PC-9 (cell line): ENCODE data around the gene CCL7. TPM values are rescaled to one million over a fixed set of nuclear protein-coding genes. Genes with fewer than 3 reads are reported as not detected.

Experiments
- BruUV-seq: library from RNA; stranded (reverse); fragments of 400-500 nt; replicated peaks from 2 replicates; lab custom pipeline; 2021; lab: Mats Ljungman, UMichigan
- CTCF ChIA-PET: fragments of 300-600 bp; sonication (Branson Sonifier 250); formaldehyde crosslinking; loops from one replicate; lab custom pipeline; 2022; ENCODE audit warnings: antibody characterized with exemption; lab: Charles Lee
- POLR2A ChIA-PET: fragments of 300-600 bp; sonication (Branson Sonifier 250); formaldehyde crosslinking; loops from one replicate; lab custom pipeline; 2022; ENCODE audit warnings: antibody characterized with exemption; ENCODE audit not compliant: unreplicated experiment; lab: Charles Lee
- DNase-seq, 2 experiments: peaks; one replicate each; pipeline versions ENCODE4 v3.0.0 to v3.0.0-alpha.2; 2015 to 2022; ENCODE audit warnings: mixed read lengths in 1 of 2
- H2AFZ ChIP-seq: fragments of 200-600 bp; sonication (generic); 2 replicates; pipeline ENCODE4 v1.8.1; 2017; ENCODE audit warnings: antibody characterized with exemption
- H3F3A ChIP-seq: fragments of 200-600 bp; sonication (generic); 2 replicates; pipeline ENCODE4 v1.8.1; 2017; ENCODE audit warnings: antibody characterized with exemption, mild to moderate bottlenecking, low read depth; ENCODE audit not compliant: insufficient read depth
- H3K27ac ChIP-seq: fragments of 200-600 bp; sonication (generic); 2 replicates; pipeline ENCODE4 v1.6.1; 2016; ENCODE audit warnings: mixed run types
- H3K27me3 ChIP-seq: fragments of 200-600 bp; sonication (generic); 2 replicates; pipeline ENCODE4 v1.6.1; 2016; ENCODE audit warnings: low read depth, mixed run types; ENCODE audit not compliant: insufficient read depth
- H3K36me3 ChIP-seq: fragments of 200-600 bp; sonication (generic); 2 replicates; pipeline ENCODE4 v1.6.1; 2016; ENCODE audit warnings: low read depth, mixed run types
- H3K4me1 ChIP-seq: fragments of 200-600 bp; sonication (generic); replicated peaks from 2 replicates; pipeline ENCODE4 v1.6.1; 2016; ENCODE audit warnings: mixed run types; ENCODE audit not compliant: insufficient read depth
- H3K4me2 ChIP-seq: fragments of 200-600 bp; sonication (generic); 2 replicates; pipeline ENCODE4 v1.6.1; 2017; ENCODE audit warnings: mixed run types
- H3K4me3 ChIP-seq: fragments of 200-600 bp; sonication (generic); 2 replicates; pipeline ENCODE4 v1.6.1; 2016; ENCODE audit warnings: mixed run types
- H3K79me2 ChIP-seq: fragments of 200-600 bp; sonication (generic); 2 replicates; pipeline ENCODE4 v1.6.1; 2017; ENCODE audit warnings: low read depth, mixed run types
- H3K9me2 ChIP-seq: fragments of 200-600 bp; sonication (generic); 2 replicates; pipeline ENCODE4 v1.8.1; 2017; ENCODE audit warnings: mild to moderate bottlenecking; ENCODE audit not compliant: insufficient read depth
- H3K9me3 ChIP-seq: fragments of 200-600 bp; sonication (generic); 2 replicates; pipeline ENCODE4 v1.8.1; 2016; ENCODE audit warnings: low read depth; ENCODE audit not compliant: insufficient read depth
- H4K20me1 ChIP-seq: fragments of 200-600 bp; sonication (generic); 2 replicates; pipeline ENCODE4 v1.8.1; 2017; ENCODE audit not compliant: insufficient read depth
- CTCF ChIP-seq: fragments of 200-600 bp; sonication (generic); conservative IDR thresholded peaks from 2 replicates; pipeline ENCODE4 v1.6.1; 2017; ENCODE audit warnings: mixed run types, antibody characterized with exemption, mild to moderate bottlenecking, moderate library complexity
- EZH2 ChIP-seq: fragments of 200-600 bp; sonication (generic); IDR thresholded peaks from 2 replicates; pipeline ENCODE4 v1.8.0; 2017; ENCODE audit warnings: antibody characterized with exemption, low read depth
- intact Hi-C: fragments of 100-400 bp; cut with micrococcal nuclease; formaldehyde crosslinking; loops from one replicate; pipeline ENCODE4 v1.10.0; 2022; ENCODE audit not compliant: unreplicated experiment
- total RNA-seq: library from RNA; stranded (reverse); gene quantifications from 2 replicates; pipeline ENCODE4 v1.2.3, GENCODE V29; 2021

The CCL7 gene
- total RNA-seq, 1 experiment from 2014 or later, result not detected

- Histone ChIP-seq H3K79me2 (no peaks in the 10 kb centered on the region), H3K9me2 (no peaks in the 10 kb centered on the region), H3K27ac (no peak overlapping the region), H3K27me3 (no peaks in the 10 kb centered on the region), H2AFZ (no peak overlapping the region), H3F3A (no peaks in the 10 kb centered on the region), H4K20me1 (no peaks in the 10 kb centered on the region), H3K4me2 (no peak overlapping the region), H3K9me3 (no peaks in the 10 kb centered on the region), H3K4me3 (no peak overlapping the region), H3K36me3 (no peaks in the 10 kb centered on the region), H3K4me1 (no peaks in the 10 kb centered on the region)
- BruUV-seq, result no TSS peak
- intact Hi-C loops, result no loop called here
- POLR2A ChIA-PET, result no interaction called here
- CTCF ChIA-PET, result interaction anchor here (0.7 kb wide), 1 partner anchor 30 kb away, joined by 12 read pairs; no protein-coding TSS in a partner anchor
- TF ChIP-seq EZH2 (no peak), CTCF (no peak)
- DNase-seq, result no peak
Observed at GRCh38 chr17:34230342-34230741, 39.7 kb upstream of the CCL7 start.

- no peak overlapping the region for H3K27ac ChIP-seq
- peaks cover 3% of the 10 kb centered on the region; the same call in 1 of the 2 replicates for H3K27me3 ChIP-seq
- no TSS peak for BruUV-seq
- no peak overlapping the region for H2AFZ ChIP-seq
- no peaks in the 10 kb centered on the region for H3K9me2 ChIP-seq
- H3K9me3 ChIP-seq, result no peaks in the 10 kb centered on the region
- TF ChIP-seq EZH2 (no peak), CTCF (no peak)
- no peak overlapping the region for H3K4me3 ChIP-seq
- no peaks in the 10 kb centered on the region for H3K4me1 ChIP-seq
- intact Hi-C loops, result no loop called here
- H4K20me1 ChIP-seq, result no peaks in the 10 kb centered on the region
- H3K79me2 ChIP-seq, result no peaks in the 10 kb centered on the region
- ChIA-PET POLR2A (no interaction called here), CTCF (no interaction called here)
- no peak overlapping the region for H3K4me2 ChIP-seq
- no peak for DNase-seq
- no peaks in the 10 kb centered on the region for H3F3A ChIP-seq
- H3K36me3 ChIP-seq, result no peaks in the 10 kb centered on the region
Observed at GRCh38 chr17:34234616-34235015, 35.4 kb upstream of the CCL7 start.

- no peak for TF ChIP-seq CTCF
- TF ChIP-seq EZH2, result no peak
- no peaks in the 10 kb centered on the region for H3K79me2 ChIP-seq
- DNase-seq, result no peak
- no peaks in the 10 kb centered on the region for H3K36me3 ChIP-seq
- no peaks in the 10 kb centered on the region for H3F3A ChIP-seq
- no peaks in the 10 kb centered on the region for H4K20me1 ChIP-seq
- BruUV-seq, result no TSS peak
- H3K4me2 ChIP-seq, result no peak overlapping the region
- ChIA-PET POLR2A (no interaction called here), CTCF (no interaction called here)
- no peaks in the 10 kb centered on the region for H3K9me3 ChIP-seq
- H3K27ac ChIP-seq, result no peak overlapping the region
- no peak overlapping the region for H2AFZ ChIP-seq
- H3K4me3 ChIP-seq, result no peak overlapping the region
- no peaks in the 10 kb centered on the region for H3K9me2 ChIP-seq
- H3K4me1 ChIP-seq, result no peaks in the 10 kb centered on the region
- intact Hi-C loops, result no loop called here
- H3K27me3 ChIP-seq, result peaks cover 10% of the 10 kb centered on the region
Observed at GRCh38 chr17:34235389-34236028, 34.5 kb upstream of the CCL7 start.
